T-helper 17 cell (primary cell): ENCODE results near the gene LILRB3. TPM values are rescaled to one million over a fixed set of nuclear protein-coding genes. Genes with fewer than 3 reads are reported as not detected.
"Not testable (repeated sequence)": the region's sequence is repeated elsewhere in the genome, so short reads cannot be mapped to it uniquely, and the experiment has no call there.

Experiments
- ATAC-seq: fragments of 150-1000 bp; cut with Tn5 transposase; 2 replicates; pipeline ENCODE4 v1.10.0; 2021; ENCODE audit warnings: mild to moderate bottlenecking, moderate library complexity
- DNase-seq, 3 donors: peaks; one replicate each; pipeline versions ENCODE4 v3.0.0 to v3.0.0-alpha.2; 2020 to 2021
- H3K9me3 ChIP-seq: one replicate; pipeline ENCODE4 v1.7.0; 2013; ENCODE audit warnings: low read length, mild to moderate bottlenecking; ENCODE audit not compliant: control insufficient read depth, poor library complexity, severe bottlenecking
- H3K27ac Mint-ChIP-seq: one replicate; pipeline ENCODE4 v1.8.0; 2022; ENCODE audit warnings: mild to moderate bottlenecking, moderate library complexity, mixed read lengths
- H3K27me3 Mint-ChIP-seq: one replicate; pipeline ENCODE4 v1.8.0; 2022; ENCODE audit warnings: mixed read lengths
- H3K36me3 Mint-ChIP-seq: one replicate; pipeline ENCODE4 v1.8.0; 2022; ENCODE audit warnings: low read depth, mixed read lengths
- H3K4me1 Mint-ChIP-seq: one replicate; pipeline ENCODE4 v1.8.0; 2022; ENCODE audit warnings: mild to moderate bottlenecking, mixed read lengths
- H3K4me3 Mint-ChIP-seq: one replicate; pipeline ENCODE4 v1.8.0; 2022; ENCODE audit warnings: mild to moderate bottlenecking, moderate library complexity, mixed read lengths
- total RNA-seq, 4 donors: library from RNA in 2 of 4; stranded (reverse) in 2 of 4; gene quantifications; one replicate each; pipeline ENCODE4 v1.2.3 and lab custom pipeline; 2022 to 2026

Gene LILRB3
- total RNA-seq, 2 donors from 2014 or later: 5.2 to 6.2 TPM

DNA sequence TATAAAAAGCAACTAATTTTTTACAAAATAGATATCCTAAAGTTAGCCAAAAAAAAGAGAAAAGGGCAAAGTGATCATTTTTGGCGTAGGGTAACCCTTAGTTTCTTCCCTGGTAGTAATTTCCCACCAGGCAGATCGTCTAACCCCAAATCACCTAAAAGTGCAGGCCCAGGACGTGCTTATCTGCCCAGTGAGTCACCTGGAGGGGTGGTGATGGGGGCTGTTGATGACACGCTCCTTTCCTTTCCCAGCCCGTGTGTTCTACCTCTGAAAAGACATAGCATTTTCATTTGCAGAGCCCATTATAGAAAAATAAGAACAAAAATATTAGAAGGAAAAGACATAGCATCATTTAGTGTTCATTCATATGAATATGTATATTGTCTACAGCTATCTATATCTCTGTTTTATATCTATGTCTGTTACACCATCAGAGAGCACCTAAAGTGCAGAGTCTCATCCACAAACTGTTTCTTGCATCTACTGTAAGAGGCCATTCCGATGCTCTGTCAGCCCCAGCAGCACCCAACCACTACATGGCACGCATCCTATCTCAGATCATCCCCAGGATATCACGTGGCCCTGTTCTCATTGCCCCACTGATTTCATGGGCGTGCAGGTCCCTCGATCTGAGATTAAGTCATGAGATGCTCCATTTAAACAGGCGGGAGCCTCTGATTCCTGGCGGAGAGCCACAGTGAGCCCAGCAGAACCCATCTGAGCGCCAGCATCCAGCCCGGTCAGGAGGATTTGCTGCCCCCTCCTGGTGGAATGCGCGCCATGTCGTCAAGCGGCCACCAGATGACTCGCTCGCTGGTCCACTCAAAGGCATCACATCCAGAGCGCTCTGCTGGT is 8.5 kb upstream of the LILRB3 start:
- ATAC-seq: peak; percentile 82
- DNase-seq: peak; percentile 69 to 74 (median 69)
- Mint-ChIP-seq H3K4me1 (peaks cover 2% of the 10 kb centered on the region), H3K36me3 (no peaks in the 10 kb centered on the region), H3K27me3 (peaks cover 5% of the 10 kb centered on the region), H3K4me3 (no peak overlapping the region), H3K27ac (no peak overlapping the region)
- H3K9me3 ChIP-seq: no peaks in the 10 kb centered on the region

DNA sequence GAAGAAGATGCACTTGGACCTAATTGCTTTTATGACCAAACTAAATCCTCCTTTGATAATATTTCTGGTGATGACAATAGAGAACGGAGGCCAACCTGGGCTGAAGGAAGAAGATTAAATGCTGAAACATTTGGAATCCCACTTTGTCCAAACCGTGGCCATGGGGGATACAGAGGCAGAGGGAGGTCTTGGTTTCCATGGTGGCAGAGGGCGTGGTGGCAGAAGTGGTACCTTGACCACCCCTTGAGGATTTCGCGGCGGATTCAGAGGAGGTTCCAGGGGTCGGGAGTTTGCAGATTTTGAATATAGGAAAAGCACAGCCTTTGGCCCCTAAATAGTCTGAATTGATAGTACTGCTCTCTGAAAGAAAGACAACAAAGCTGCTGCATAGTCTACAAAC is 7.2 kb upstream of the LILRB3 start:
- Mint-ChIP-seq H3K4me1 (peaks cover 2% of the 10 kb centered on the region), H3K36me3 (no peaks in the 10 kb centered on the region), H3K4me3 (no peak overlapping the region), H3K27me3 (peaks cover 5% of the 10 kb centered on the region), H3K27ac (no peak overlapping the region)
- ATAC-seq (no peak), DNase-seq (no peak)
- no peaks in the 10 kb centered on the region for H3K9me3 ChIP-seq

DNA sequence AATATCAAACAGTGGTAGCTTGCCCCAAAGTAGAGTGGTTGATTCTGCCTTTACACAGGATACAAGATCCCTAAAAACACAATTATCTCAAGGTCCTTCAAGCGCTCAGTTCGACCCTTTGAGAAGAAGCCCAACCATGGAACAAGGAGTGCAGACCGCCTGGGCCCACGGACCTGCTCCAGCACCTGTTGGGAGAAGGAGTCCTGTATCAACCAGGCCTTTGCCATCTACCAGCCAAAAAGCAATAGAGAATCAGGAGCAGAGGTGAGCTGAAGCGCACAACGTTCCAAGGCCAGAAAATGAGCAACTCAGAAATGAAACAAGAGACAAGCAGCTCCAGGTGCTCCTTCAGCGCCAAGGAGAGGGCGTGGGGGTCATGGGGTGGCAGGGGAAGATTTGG is 6.3 kb upstream of the LILRB3 start:
- Mint-ChIP-seq H3K27ac (no peak overlapping the region), H3K4me1 (peaks cover 2% of the 10 kb centered on the region)
- no peak for ATAC-seq

DNA sequence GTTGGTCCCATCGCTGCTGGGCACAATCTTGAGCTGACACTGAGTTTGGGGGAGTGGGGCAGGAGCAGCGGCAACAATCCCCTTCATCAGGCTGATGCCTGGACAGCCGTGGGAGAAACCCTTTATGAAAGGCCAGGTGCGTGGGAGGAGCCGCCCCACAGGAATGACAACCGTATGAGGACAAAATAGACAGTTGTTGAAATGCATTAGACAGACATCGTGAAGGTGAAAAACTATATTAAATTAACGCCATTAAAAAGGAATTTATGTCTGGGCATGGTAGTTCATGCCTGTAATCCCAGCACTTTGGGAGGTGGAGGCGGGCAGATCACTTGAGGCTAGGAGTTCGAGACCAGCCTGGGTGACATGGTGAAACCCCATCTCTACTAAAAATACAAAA is 1.8 kb upstream of the LILRB3 start:
- DNase-seq, ATAC-seq, H3K4me1 Mint-ChIP-seq, H3K36me3 Mint-ChIP-seq, H3K27ac Mint-ChIP-seq, H3K9me3 ChIP-seq, H3K27me3 Mint-ChIP-seq, H3K4me3 Mint-ChIP-seq: not testable (repeated sequence)

More for the DNA sequence above, 6.3 kb upstream of the LILRB3 start:
- no peak overlapping the region for H3K4me3 Mint-ChIP-seq
- peaks cover 5% of the 10 kb centered on the region for H3K27me3 Mint-ChIP-seq
- no peaks in the 10 kb centered on the region for H3K36me3 Mint-ChIP-seq
- no peaks in the 10 kb centered on the region for H3K9me3 ChIP-seq
- DNase-seq: no peak

DNA sequence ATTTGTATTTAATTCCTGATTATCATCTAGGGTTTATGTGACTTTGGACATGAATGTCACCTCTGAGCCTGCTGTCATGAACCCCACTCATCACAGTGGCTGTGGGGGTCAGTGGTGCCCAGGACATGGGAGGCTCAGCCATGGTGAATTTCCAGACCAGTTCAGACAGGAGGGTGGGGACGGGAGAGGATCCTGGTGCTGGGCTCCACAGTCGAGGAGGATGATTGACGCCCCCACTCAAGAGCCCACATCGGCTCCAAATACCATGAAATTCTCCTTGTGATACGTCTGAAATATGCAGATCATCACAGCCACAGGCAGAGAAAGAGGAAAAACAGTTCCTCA is 1.1 kb upstream of the LILRB3 start:
- H3K27ac Mint-ChIP-seq: peak overlapping the region; percentile 75
- H3K4me3 Mint-ChIP-seq, H3K4me1 Mint-ChIP-seq, DNase-seq, H3K36me3 Mint-ChIP-seq, H3K27me3 Mint-ChIP-seq, ATAC-seq, H3K9me3 ChIP-seq: not testable (repeated sequence)

DNA sequence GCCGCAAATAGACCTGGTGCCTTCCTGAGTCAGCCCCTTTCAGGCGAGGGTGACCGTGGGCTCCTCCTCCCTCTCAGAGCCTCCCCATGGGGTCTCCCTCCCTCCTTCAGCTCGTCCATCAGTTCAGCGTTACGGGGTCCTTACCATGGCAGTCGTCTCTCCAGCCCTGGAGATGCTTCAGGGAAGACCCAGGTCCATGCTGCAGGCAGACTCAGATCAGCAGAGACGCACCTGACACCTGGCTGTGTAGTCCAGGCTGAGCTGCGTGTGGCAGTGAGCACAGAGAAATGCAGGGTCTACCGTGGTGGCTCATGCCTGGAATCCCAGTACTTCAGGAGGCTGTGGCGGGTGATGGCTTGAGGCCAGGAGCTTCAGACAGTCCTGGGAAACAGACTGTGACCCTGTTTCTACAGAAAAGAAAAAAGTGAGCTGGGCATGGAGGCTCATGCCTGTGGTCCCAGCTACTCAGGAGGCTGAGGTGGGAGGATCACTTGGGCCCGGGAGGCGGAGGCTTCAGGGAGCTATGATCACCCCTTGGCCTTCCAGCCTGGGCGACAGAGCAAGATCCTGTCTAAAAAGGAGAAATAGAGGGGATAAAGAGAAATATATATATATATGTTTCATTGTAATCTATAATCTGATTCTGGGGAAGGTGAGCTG is 600 bp upstream of the LILRB3 start:
- H3K27me3 Mint-ChIP-seq, H3K4me1 Mint-ChIP-seq, H3K4me3 Mint-ChIP-seq, ATAC-seq, DNase-seq, H3K36me3 Mint-ChIP-seq, H3K9me3 ChIP-seq: not testable (repeated sequence)
- peak overlapping the region; percentile 75 for H3K27ac Mint-ChIP-seq

DNA sequence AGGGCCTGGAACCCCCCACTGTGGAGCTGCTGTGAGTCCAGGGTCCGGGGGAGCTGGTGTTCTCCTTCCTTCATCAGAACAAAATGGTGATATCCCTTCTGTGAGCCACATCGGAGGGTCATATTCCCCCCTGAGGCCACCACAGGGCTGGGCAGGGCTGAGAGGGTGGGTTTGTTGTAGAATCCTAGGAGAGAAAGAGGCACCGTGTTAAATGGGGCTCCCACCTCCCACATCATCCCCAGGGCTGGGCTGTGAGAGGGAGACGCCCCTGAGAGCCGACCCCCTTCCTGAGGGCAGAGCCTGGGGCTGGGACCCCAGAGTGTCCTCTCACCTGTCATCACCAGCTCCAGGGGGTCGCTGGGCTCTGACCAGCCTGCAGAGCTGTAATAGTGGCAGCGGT is 860 bp downstream of the LILRB3 start:
- H3K27me3 Mint-ChIP-seq, H3K36me3 Mint-ChIP-seq, H3K4me1 Mint-ChIP-seq, H3K27ac Mint-ChIP-seq, ATAC-seq, H3K9me3 ChIP-seq, DNase-seq, H3K4me3 Mint-ChIP-seq: not testable (repeated sequence)

DNA sequence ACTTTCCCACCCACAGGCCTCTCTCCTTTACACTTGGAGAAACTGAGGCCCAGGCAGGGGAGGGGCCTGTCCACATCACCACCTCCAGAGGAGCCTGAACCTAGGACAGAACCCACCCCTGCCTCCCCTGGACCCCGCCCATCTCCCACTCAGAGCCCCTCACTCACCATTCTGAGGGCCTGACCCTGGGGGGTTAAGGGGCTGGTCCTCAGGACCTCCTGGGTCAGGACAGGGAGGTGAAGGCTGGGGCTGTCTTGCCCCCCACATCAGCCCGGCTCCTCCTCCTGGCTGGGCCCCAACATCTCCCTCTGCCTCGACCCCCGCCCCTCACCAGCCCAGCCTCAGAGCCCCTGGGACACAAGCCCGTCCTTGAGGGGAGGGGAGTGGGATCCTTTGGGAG is 3.1 kb downstream of the LILRB3 start:
- ATAC-seq, H3K4me3 Mint-ChIP-seq, H3K9me3 ChIP-seq, DNase-seq, H3K27me3 Mint-ChIP-seq, H3K4me1 Mint-ChIP-seq, H3K36me3 Mint-ChIP-seq: not testable (repeated sequence)
- H3K27ac Mint-ChIP-seq: peak overlapping the region; percentile 45

DNA sequence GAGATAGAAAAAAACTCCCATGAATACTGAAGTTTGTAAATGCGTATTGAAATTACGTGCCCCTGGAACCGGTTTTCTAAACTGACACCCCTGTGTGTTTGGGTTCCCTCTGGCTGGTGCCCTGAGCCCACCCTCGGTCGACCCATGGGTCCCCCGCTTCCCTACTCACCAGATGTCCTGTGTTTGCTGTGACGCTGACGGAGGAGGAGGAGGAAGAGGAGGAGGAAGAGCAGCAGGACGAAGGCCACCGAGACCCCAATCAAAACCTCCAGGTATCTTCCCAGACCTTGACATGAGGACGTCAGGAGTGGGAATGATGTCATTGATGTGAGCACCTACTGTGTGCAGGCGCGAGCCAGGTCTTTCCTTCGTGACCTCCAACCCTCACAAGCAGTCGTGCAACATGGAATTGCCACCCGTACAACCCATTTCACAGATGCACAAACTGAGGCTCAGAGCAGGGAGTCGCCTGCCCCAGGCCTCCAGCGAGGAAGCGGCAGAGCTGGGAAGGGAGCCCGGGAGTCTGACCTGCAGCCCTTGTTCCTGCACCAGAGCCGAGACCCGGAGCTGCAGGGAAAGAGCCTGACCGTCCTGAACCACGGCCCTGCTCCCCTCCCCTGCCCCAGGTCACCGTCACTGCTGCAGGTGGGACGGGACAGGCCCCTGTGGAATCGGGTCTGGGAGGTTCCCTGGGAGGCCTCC is 3.7 kb downstream of the LILRB3 start:
- Mint-ChIP-seq H3K27me3 (no peaks in the 10 kb centered on the region), H3K4me1 (peaks cover 2% of the 10 kb centered on the region), H3K36me3 (no peaks in the 10 kb centered on the region), H3K4me3 (no peak overlapping the region), H3K27ac (peak overlapping the region; percentile 45)
- ATAC-seq: no peak
- DNase-seq: no peak
- H3K9me3 ChIP-seq: no peaks in the 10 kb centered on the region

DNA sequence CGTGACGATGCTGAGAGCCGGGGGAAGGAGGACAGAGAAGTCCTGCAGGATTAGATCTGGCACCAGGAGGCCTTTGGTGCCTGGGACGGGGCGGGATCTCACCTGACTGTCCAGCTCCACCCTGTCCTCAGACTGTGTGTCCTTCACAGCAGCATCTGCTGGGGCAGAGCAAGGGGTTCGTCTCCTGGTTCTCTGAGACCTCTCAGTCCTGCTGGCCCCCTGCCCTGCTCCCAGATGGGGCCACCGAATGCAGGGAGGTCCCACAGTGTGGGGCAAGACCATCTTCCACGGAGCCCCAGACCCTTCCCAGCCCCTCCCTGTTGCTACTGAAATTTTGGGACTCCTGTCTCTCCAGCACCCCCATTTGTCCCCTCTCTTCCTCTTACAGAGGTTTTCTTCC is 4.5 kb downstream of the LILRB3 start:
- H3K27me3 Mint-ChIP-seq: no peaks in the 10 kb centered on the region
- peaks cover 2% of the 10 kb centered on the region for H3K4me1 Mint-ChIP-seq
- no peak overlapping the region for H3K4me3 Mint-ChIP-seq
- DNase-seq: no peak
- no peaks in the 10 kb centered on the region for H3K36me3 Mint-ChIP-seq
- H3K27ac Mint-ChIP-seq: no peak overlapping the region
- ATAC-seq: no peak
- H3K9me3 ChIP-seq: no peaks in the 10 kb centered on the region

DNA sequence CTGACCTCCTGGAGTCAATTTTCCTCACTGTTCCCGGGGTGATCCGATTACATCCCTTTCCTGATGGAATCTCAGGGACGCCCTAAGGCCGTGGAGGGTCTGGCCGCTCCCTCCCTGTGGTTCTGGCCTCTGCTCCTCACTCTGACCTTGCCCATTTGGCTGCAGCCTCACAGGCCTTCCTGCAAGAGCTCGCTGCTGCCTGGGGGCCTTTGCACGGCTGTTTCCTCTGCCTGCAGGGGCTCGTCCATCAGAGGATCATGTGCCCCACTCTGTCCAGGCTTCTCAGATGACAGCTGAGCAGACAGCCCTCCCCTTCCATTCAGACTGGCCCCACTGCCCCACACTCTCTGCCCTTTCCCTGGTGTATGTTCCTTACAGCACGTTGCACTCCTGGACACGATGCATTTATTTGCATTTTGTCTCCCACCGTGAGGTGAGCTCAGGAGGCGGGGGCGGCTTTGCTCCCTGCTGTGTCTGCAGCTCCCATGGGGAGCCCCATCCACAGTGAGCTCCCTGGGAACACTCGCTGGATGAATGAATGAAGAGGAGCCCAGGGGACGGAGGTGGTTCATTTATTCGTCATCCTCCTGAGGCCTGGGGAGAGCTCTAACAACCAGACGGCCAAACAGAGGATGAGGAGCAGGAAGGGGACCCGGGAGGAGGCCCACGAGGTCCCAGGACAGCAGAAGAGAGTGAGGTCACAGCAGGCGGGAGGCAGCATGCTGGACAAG is 5.1 kb downstream of the LILRB3 start:
- H3K4me1 Mint-ChIP-seq, H3K27ac Mint-ChIP-seq, H3K9me3 ChIP-seq, H3K36me3 Mint-ChIP-seq, ATAC-seq, H3K27me3 Mint-ChIP-seq, DNase-seq, H3K4me3 Mint-ChIP-seq: not testable (repeated sequence)

DNA sequence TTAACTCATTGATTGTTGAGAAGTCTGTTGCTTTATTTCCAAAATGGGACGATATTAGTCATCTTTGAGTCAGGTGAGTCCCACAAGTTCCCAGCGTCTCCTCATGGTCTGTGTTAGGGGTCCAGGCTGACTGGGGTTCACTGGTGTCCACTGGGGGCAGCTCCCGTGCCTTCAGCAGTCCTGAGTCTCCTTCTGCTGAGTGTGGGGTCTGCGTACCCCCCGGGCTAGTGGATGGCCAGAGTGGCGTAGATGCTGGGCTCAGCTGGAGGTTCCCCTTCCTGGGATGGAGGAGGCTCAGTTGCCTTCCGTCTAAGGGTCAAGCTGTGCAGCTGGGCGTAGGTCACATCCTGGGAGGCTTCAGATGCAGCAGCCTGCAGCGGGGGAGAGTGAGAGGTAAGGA is 5.9 kb downstream of the LILRB3 start:
- peaks cover 2% of the 10 kb centered on the region for H3K4me1 Mint-ChIP-seq
- ATAC-seq: no peak
- no peak overlapping the region for H3K4me3 Mint-ChIP-seq

DNA sequence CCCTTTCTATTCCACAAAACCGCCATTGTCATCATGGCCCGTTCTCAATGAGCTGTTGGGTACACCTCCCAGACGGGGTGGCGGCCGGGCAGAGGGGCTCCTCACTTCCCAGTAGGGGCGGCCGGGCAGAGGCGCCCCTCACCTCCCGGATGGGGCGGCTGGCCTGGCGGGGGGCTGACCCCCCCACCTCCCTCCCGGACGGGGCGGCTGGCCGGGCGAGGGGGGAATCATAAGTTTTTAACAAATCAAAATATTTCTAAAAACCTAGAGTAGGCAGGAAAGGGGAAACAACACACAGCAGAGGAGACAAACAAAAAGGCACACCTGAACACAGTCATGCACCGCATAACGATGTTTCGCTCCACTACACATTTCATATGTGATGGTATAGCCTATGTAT is 8.1 kb downstream of the LILRB3 start:
- peaks cover 16% of the 10 kb centered on the region for H3K4me1 Mint-ChIP-seq
- not testable (repeated sequence) for H3K4me3 Mint-ChIP-seq, H3K27me3 Mint-ChIP-seq, H3K27ac Mint-ChIP-seq, ATAC-seq, H3K9me3 ChIP-seq, DNase-seq, H3K36me3 Mint-ChIP-seq

More for the DNA sequence above, 5.9 kb downstream of the LILRB3 start:
- peak overlapping the region; percentile 32 for H3K27ac Mint-ChIP-seq
- no peaks in the 10 kb centered on the region for H3K9me3 ChIP-seq
- H3K27me3 Mint-ChIP-seq: no peaks in the 10 kb centered on the region
- no peaks in the 10 kb centered on the region for H3K36me3 Mint-ChIP-seq
- DNase-seq: no peak
